ENCODE results near the gene MYL4.
A peak's percentile ranks its signal among the peaks of the same experiment; 100 is the strongest.
"Not testable (repeated sequence)": the region's sequence is repeated elsewhere in the genome, so short reads cannot be mapped to it uniquely, and the experiment has no call there.

Gene MYL4

GRCh38 chr17:47208744-47209488, at the start of gene MYL4:
Gene MYL4, plus strand, starts transcription at chr17:47209348. Its CDS starts 75 bp downstream, at chr17:47209423.
- DNase-seq = no peak

- no peak for DNase-seq
These were observed 47.0 kb upstream of the MYL4 start for GRCh38 chr17:47162013-47162622.

- no peak for DNase-seq
These were observed 44.9 kb upstream of the MYL4 start for GRCh38 chr17:47164263-47164662.

- no peak for DNase-seq
These were observed 44.0 kb upstream of the MYL4 start for GRCh38 chr17:47165137-47165536.

GRCh38 chr17:47166854-47167253, 42.3 kb upstream of the MYL4 start:
- not testable (repeated sequence) for DNase-seq

GRCh38 chr17:47168896-47169295, 40.3 kb upstream of the MYL4 start:
- not testable (repeated sequence) for DNase-seq

GRCh38 chr17:47170710-47171109, 38.4 kb upstream of the MYL4 start:
- DNase-seq = no peak

GRCh38 chr17:47172696-47173565, 36.2 kb upstream of the MYL4 start:
- no peak for DNase-seq

GRCh38 chr17:47174823-47175222, 34.3 kb upstream of the MYL4 start:
- DNase-seq = not testable (repeated sequence)

GRCh38 chr17:47176389-47176826, 32.7 kb upstream of the MYL4 start:
- DNase-seq = no peak

- no peak for DNase-seq
These were observed 31.9 kb upstream of the MYL4 start for GRCh38 chr17:47177261-47177660.

GRCh38 chr17:47179141-47179540, 30.0 kb upstream of the MYL4 start:
- DNase-seq = no peak

GRCh38 chr17:47180337-47180736, 28.8 kb upstream of the MYL4 start:
- no peak for DNase-seq

- DNase-seq = not testable (repeated sequence)
These were observed 28.2 kb upstream of the MYL4 start for GRCh38 chr17:47180988-47181387.

GRCh38 chr17:47184681-47185080, 24.5 kb upstream of the MYL4 start:
- DNase-seq = no peak

GRCh38 chr17:47188271-47188875, 20.8 kb upstream of the MYL4 start:
- DNase-seq = no peak

GRCh38 chr17:47188876-47189731, 20.0 kb upstream of the MYL4 start, which contains the start of gene CDC27:
Gene CDC27, minus strand, starts transcription at chr17:47189295. Its CDS starts 123 bp downstream, at chr17:47189172.
- peak; percentile 97 for DNase-seq

- no peak for DNase-seq
These were observed 19.4 kb upstream of the MYL4 start for GRCh38 chr17:47189732-47190237.

GRCh38 chr17:47190243-47190642, 18.9 kb upstream of the MYL4 start:
- no peak for DNase-seq

- DNase-seq = no peak
These were observed 18.4 kb upstream of the MYL4 start for GRCh38 chr17:47190770-47191169.

- no peak for DNase-seq
These were observed 16.6 kb upstream of the MYL4 start for GRCh38 chr17:47192554-47192953.

Data from NCI-H2081 treated with DMSO at 0.1 percent for 48 hours (cell line).